Measurements from ENCODE around the gene TYK2. TPM values are rescaled to one million over a fixed set of nuclear protein-coding genes. Genes with fewer than 3 reads are reported as not detected.
A peak's percentile ranks its signal among the peaks of the same experiment; 100 is the strongest.
"Not testable (repeated sequence)": the region's sequence is repeated elsewhere in the genome, so short reads cannot be mapped to it uniquely, and the experiment has no call there.

TYK2 gene
- total RNA-seq, 1 experiment from 2014 or later, result 26.5 TPM

GRCh38 chr19:10353793-10354391, 26.5 kb downstream of the TYK2 start:
- in situ Hi-C loops (cut with HindIII; ENCODE audit: low pct_unique_long_range_greater_than_20kb, low sequenced_read_pairs), result no loop called here
- peak; percentile 7 for DNase-seq (ENCODE audit: low read depth, low spot score)

- DNase-seq (ENCODE audit: low read depth, low spot score), result no peak
- in situ Hi-C loops (cut with HindIII; ENCODE audit: low pct_unique_long_range_greater_than_20kb, low sequenced_read_pairs), result no loop called here
Observed at GRCh38 chr19:10352764-10353671, 27.4 kb downstream of the TYK2 start.

GRCh38 chr19:10346509-10346908, 33.9 kb downstream of the TYK2 start:
- in situ Hi-C loops (cut with HindIII; ENCODE audit: low pct_unique_long_range_greater_than_20kb, low sequenced_read_pairs), result no loop called here
- DNase-seq (ENCODE audit: low read depth, low spot score), result peak; percentile 22

GRCh38 chr19:10344780-10345179, 35.6 kb downstream of the TYK2 start:
- in situ Hi-C loops (cut with HindIII; ENCODE audit: low pct_unique_long_range_greater_than_20kb, low sequenced_read_pairs), result no loop called here
- DNase-seq (ENCODE audit: low read depth, low spot score), result no peak

- DNase-seq (ENCODE audit: low read depth, low spot score), result no peak
- in situ Hi-C loops (cut with HindIII; ENCODE audit: low pct_unique_long_range_greater_than_20kb, low sequenced_read_pairs), result no loop called here
Observed at GRCh38 chr19:10343495-10343894, 36.9 kb downstream of the TYK2 start.

GRCh38 chr19:10339977-10340376, 40.4 kb downstream of the TYK2 start:
- DNase-seq (ENCODE audit: low read depth, low spot score), result no peak
- in situ Hi-C loops (cut with HindIII; ENCODE audit: low pct_unique_long_range_greater_than_20kb, low sequenced_read_pairs), result no loop called here

GRCh38 chr19:10339380-10339960, 40.9 kb downstream of the TYK2 start, which contains the start of gene ICAM3:
ICAM3 (minus strand) TSS chr19:10339624; CDS start chr19:10339614, 10 bp downstream.
- no peak for DNase-seq (ENCODE audit: low read depth, low spot score)
- in situ Hi-C loops (cut with HindIII; ENCODE audit: low pct_unique_long_range_greater_than_20kb, low sequenced_read_pairs), result no loop called here

GRCh38 chr19:10338940-10339339, 41.4 kb downstream of the TYK2 start:
- no peak for DNase-seq (ENCODE audit: low read depth, low spot score)
- in situ Hi-C loops (cut with HindIII; ENCODE audit: low pct_unique_long_range_greater_than_20kb, low sequenced_read_pairs), result no loop called here

- in situ Hi-C loops (cut with HindIII; ENCODE audit: low pct_unique_long_range_greater_than_20kb, low sequenced_read_pairs); DNase-seq (ENCODE audit: low read depth, low spot score): not testable (repeated sequence)
Observed at GRCh38 chr19:10336725-10337124, 43.6 kb downstream of the TYK2 start.

- in situ Hi-C loops (cut with HindIII; ENCODE audit: low pct_unique_long_range_greater_than_20kb, low sequenced_read_pairs), result no loop called here
- no peak for DNase-seq (ENCODE audit: low read depth, low spot score)
Observed at GRCh38 chr19:10335352-10335985, 44.9 kb downstream of the TYK2 start.

- peak; percentile 94 for DNase-seq (ENCODE audit: low read depth, low spot score)
- in situ Hi-C loops (cut with HindIII; ENCODE audit: low pct_unique_long_range_greater_than_20kb, low sequenced_read_pairs), result no loop called here
Observed at GRCh38 chr19:10334588-10335351, 45.6 kb downstream of the TYK2 start.

GRCh38 chr19:10333758-10334587, 46.4 kb downstream of the TYK2 start:
- in situ Hi-C loops (cut with HindIII; ENCODE audit: low pct_unique_long_range_greater_than_20kb, low sequenced_read_pairs), result no loop called here

GRCh38 chr19:10332965-10333757, 47.2 kb downstream of the TYK2 start, which contains the start of gene RAVER1:
RAVER1 (minus strand) TSS chr19:10333529; CDS start chr19:10333507, 22 bp downstream.
- in situ Hi-C loops (cut with HindIII; ENCODE audit: low pct_unique_long_range_greater_than_20kb, low sequenced_read_pairs), result no loop called here

More at GRCh38 chr19:10333758-10334587, 46.4 kb downstream of the TYK2 start:
- no peak for DNase-seq (ENCODE audit: low read depth, low spot score)

GRCh38 chr19:10332158-10332964, 48.0 kb downstream of the TYK2 start:
- in situ Hi-C loops (cut with HindIII; ENCODE audit: low pct_unique_long_range_greater_than_20kb, low sequenced_read_pairs), result no loop called here
- no peak for DNase-seq (ENCODE audit: low read depth, low spot score)

More at GRCh38 chr19:10332965-10333757, 47.2 kb downstream of the TYK2 start, which contains the start of gene RAVER1:
- DNase-seq (ENCODE audit: low read depth, low spot score), result peak; percentile 94

GRCh38 chr19:10329555-10329954, 50.8 kb downstream of the TYK2 start:
- no peak for DNase-seq (ENCODE audit: low read depth, low spot score)
- in situ Hi-C loops (cut with HindIII; ENCODE audit: low pct_unique_long_range_greater_than_20kb, low sequenced_read_pairs), result no loop called here
